T-helper 1 cell treated with Interleukin-12 subunit alpha and Interleukin-12 subunit beta and Interleukin-4 antibody, amounts not matched to agents 30 μg/mL and 1 μg/mL, for 36 hours (primary cell): ENCODE data around the gene NFKBIE.

Experiments used
- H3K27ac Mint-ChIP-seq: one replicate; pipeline ENCODE4 v1.8.0; 2021; ENCODE audit warnings: mild to moderate bottlenecking, mixed read lengths
- H3K27me3 Mint-ChIP-seq: one replicate; pipeline ENCODE4 v1.8.0; 2021; ENCODE audit warnings: low read depth, mixed read lengths
- H3K36me3 Mint-ChIP-seq: one replicate; pipeline ENCODE4 v1.8.0; 2021; ENCODE audit warnings: low read depth, mixed read lengths
- H3K4me1 Mint-ChIP-seq: one replicate; pipeline ENCODE4 v1.8.0; 2021; ENCODE audit warnings: low read depth, mixed read lengths
- H3K4me3 Mint-ChIP-seq: one replicate; pipeline ENCODE4 v1.8.0; 2021; ENCODE audit warnings: mild to moderate bottlenecking, moderate library complexity, mixed read lengths
- H3K9me3 Mint-ChIP-seq: one replicate; pipeline ENCODE4 v1.8.0; 2021; ENCODE audit warnings: mixed read lengths

The NFKBIE gene

DNA sequence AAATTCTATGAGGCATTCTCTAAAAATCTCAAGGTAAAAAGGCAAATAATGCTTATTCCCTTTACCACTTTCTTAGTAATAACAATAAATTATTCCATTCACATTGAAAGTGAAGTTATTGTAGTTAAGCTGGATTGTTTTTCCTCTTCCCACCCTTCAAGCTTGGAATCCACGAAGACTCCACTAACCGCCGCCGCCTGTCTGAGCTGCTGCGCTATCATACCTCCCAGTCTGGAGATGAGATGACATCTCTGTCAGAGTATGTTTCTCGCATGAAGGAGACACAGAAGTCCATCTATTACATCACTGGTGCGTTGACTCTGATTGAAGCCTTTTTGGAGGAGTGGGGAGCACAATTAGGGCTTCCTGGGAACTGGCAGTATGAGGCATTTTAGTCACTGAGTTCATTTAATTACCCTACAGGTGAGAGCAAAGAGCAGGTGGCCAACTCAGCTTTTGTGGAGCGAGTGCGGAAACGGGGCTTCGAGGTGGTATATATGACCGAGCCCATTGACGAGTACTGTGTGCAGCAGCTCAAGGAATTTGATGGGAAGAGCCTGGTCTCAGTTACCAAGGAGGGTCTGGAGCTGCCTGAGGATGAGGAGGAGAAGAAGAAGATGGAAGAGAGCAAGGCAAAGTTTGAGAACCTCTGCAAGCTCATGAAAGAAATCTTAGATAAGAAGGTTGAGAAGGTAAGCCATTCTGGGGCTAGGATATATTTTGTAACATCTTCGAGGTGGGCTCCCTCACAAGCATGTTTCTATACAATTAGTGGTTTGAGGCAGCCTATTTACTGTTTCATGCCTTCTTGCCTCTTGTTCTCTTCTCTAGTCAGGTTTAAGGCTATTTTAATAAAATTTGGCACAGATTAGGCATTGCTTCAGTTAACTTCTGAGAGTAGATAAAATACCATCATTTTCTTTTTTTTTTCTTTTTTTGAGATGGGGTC lies 13.5 kb downstream of the NFKBIE start:
- no peaks in the 10 kb centered on the region for H3K9me3 Mint-ChIP-seq
- peak overlapping the region; percentile 16 for H3K4me3 Mint-ChIP-seq
- no peaks in the 10 kb centered on the region for H3K27me3 Mint-ChIP-seq
- peaks cover 52% of the 10 kb centered on the region for H3K4me1 Mint-ChIP-seq
- H3K36me3 Mint-ChIP-seq = peaks cover 81% of the 10 kb centered on the region
- no peak overlapping the region for H3K27ac Mint-ChIP-seq

DNA sequence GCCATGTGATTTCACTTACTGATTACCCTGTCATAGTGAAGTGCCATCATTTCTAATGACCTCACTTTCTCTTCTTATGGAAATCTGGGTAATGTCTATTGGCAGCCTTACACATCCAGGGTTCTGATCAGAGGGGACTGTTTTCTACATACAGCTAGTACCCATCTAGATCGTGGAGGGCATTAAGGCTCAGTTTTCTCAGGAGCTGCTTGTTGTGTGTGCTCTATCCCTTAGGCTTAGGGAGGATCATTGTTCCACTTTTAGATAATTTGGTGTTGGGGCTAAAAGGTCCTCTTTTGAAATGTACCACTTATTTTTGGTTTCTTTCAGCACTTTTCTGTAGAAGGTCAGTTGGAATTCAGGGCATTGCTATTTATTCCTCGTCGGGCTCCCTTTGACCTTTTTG lies 14.6 kb downstream of the NFKBIE start:
- Mint-ChIP-seq H3K9me3 (no peaks in the 10 kb centered on the region), H3K4me3 (no peak overlapping the region), H3K27me3 (no peaks in the 10 kb centered on the region), H3K4me1 (peaks cover 43% of the 10 kb centered on the region), H3K36me3 (peaks cover 75% of the 10 kb centered on the region), H3K27ac (no peak overlapping the region)

DNA sequence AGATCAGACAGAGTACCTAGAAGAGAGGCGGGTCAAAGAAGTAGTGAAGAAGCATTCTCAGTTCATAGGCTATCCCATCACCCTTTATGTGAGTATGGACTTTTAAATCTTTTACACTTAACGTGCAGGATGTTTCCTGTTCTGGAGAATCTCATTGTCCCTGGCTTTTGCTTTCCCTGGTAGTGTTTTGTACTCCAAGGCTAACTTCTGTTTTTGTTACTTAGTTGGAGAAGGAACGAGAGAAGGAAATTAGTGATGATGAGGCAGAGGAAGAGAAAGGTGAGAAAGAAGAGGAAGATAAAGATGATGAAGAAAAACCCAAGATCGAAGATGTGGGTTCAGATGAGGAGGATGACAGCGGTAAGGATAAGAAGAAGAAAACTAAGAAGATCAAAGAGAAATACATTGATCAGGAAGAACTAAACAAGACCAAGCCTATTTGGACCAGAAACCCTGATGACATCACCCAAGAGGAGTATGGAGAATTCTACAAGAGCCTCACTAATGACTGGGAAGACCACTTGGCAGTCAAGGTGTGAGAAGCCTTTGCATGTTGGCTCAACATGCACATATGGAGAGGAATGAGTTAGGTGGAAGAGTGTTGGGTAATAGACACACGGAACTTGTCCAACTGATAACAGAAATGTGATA lies 15.2 kb downstream of the NFKBIE start:
- H3K4me1 Mint-ChIP-seq = peaks cover 44% of the 10 kb centered on the region

DNA sequence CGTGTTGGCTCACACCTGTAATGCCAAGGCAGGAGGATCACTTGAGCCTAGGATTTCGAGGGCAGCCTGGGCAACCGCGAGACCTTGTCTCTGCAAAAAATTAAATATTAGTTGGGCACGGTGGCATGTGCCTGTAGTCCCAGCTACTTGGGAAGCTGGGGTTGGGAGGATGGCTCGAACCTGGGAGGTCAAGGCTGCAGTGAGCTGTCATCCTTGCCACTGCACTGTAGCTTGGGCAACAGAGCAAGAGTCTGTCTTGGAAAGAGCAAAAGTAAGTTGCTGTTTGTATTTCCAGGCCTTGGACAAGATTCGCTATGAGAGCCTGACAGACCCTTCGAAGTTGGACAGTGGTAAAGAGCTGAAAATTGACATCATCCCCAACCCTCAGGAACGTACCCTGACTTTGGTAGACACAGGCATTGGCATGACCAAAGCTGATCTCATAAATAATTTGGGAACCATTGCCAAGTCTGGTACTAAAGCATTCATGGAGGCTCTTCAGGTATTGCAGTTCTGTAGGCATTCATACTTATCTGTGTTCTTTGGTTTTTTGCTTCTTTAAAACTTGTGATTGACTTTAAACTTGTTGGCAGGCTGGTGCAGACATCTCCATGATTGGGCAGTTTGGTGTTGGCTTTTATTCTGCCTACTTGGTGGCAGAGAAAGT lies 16.1 kb downstream of the NFKBIE start:
- peaks cover 63% of the 10 kb centered on the region for H3K36me3 Mint-ChIP-seq
- H3K9me3 Mint-ChIP-seq = no peaks in the 10 kb centered on the region
- H3K27me3 Mint-ChIP-seq = no peaks in the 10 kb centered on the region
- peaks cover 41% of the 10 kb centered on the region for H3K4me1 Mint-ChIP-seq
- H3K4me3 Mint-ChIP-seq = peak overlapping the region; percentile 96
- H3K27ac Mint-ChIP-seq = peak overlapping the region; percentile 98

More for the DNA sequence above, 15.2 kb downstream of the NFKBIE start:
- peak overlapping the region; percentile 17 for H3K4me3 Mint-ChIP-seq
- H3K36me3 Mint-ChIP-seq = peaks cover 70% of the 10 kb centered on the region
- H3K27ac Mint-ChIP-seq = peak overlapping the region; percentile 17
- no peaks in the 10 kb centered on the region for H3K27me3 Mint-ChIP-seq
- no peaks in the 10 kb centered on the region for H3K9me3 Mint-ChIP-seq

DNA sequence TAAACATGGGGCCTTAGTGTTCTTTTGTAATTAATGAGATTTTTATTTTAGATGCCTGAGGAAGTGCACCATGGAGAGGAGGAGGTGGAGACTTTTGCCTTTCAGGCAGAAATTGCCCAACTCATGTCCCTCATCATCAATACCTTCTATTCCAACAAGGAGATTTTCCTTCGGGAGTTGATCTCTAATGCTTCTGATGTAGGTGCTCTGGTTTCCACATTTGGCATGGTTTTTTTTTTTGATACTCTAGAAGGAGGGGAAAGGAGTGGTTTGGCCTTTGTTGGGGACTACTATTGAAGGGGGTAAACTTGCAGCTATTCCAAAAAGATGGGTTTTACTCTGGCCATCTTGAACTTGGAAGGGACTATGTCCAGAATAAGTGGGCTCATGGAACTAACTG lies 16.8 kb downstream of the NFKBIE start:
- H3K9me3 Mint-ChIP-seq = no peaks in the 10 kb centered on the region
- peaks cover 38% of the 10 kb centered on the region for H3K4me1 Mint-ChIP-seq
- H3K27ac Mint-ChIP-seq = peak overlapping the region; percentile 98
- no peaks in the 10 kb centered on the region for H3K27me3 Mint-ChIP-seq
- H3K4me3 Mint-ChIP-seq = peak overlapping the region; percentile 96
- peaks cover 58% of the 10 kb centered on the region for H3K36me3 Mint-ChIP-seq

DNA sequence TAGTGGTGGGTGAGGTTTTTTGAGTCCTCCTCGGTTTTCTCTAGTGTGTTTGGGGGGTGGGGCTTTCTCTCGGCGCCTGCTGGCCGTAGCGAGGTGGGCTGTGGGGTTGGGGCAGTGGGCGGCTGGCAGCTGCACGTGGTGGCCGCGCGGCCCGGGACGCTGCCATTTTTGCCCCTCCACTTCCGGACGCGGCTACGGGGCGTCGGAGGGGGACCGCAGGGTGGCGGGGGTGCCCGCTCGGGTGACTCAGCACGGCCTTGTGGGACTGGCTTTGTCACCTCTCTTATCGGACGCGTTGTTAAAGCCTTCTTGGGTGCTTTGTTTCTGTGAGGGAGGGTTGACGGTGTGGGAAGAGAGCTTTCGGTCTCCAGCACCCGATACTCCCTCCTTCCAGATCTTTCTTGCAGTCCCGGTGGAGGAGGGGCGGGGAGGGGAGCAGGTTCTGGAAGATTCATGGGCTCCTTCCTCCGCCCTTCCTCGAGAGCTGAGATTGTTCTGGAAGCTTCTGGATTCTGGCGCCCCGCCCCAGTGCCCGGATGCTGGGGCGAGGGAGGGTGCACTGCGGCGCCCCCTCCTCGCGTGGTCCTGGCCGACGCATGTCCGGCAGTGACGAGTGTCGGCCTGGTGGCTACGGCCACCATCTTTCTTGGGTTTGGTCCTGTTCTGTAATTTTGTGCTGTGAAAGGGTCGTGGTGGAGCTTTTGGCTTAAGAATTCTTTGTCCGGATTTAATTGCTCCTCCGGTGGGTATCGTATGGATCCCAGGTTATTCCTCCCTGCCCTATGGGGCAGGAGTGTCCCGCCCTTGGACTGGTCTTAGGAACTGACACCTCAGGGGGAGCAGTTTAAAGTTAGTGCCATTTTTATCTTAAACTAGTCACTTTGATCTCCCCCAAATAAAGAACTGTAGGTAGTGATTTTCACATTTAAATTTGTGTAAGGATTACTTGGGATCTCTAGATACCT lies 17.7 kb downstream of the NFKBIE start:
- peaks cover 29% of the 10 kb centered on the region for H3K4me1 Mint-ChIP-seq
- peak overlapping the region; percentile 98 for H3K27ac Mint-ChIP-seq
- no peaks in the 10 kb centered on the region for H3K27me3 Mint-ChIP-seq
- H3K9me3 Mint-ChIP-seq = no peaks in the 10 kb centered on the region
- H3K4me3 Mint-ChIP-seq = peak overlapping the region; percentile 96
- H3K36me3 Mint-ChIP-seq = peaks cover 49% of the 10 kb centered on the region

DNA sequence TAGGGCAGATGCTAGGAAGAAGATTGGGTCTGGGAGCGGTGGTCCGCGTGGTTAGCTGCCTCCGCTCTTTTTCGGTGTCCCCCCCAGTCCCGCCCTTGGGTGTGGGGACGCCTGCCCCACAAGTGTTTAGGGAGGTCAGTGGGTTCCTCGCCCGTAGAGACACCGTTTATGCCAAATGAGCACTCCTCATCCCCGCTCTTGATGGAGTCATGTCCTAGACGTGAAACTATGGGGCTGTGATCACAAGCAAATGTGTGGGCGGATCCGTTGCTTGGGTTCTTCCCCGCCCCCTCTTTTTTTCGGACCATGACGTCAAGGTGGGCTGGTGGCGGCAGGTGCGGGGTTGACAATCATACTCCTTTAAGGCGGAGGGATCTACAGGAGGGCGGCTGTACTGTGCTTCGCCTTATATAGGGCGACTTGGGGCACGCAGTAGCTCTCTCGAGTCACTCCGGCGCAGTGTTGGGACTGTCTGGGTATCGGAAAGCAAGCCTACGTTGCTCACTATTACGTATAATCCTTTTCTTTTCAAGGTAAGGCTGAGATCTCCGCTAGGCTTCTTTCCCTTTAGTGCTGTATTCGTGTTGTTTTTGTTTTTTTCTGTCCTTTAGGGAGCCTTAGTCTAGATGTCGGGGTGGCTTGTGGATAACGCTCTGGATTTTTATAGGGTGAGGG lies 18.6 kb downstream of the NFKBIE start, which contains the start of gene HSP90AB1:
TSS of gene HSP90AB1 (plus strand) at position 439 of the 675 bp plus-strand sequence. CDS start 1,529 bp downstream, outside the sequence.
- peaks cover 44% of the 10 kb centered on the region for H3K36me3 Mint-ChIP-seq
- no peaks in the 10 kb centered on the region for H3K27me3 Mint-ChIP-seq

DNA sequence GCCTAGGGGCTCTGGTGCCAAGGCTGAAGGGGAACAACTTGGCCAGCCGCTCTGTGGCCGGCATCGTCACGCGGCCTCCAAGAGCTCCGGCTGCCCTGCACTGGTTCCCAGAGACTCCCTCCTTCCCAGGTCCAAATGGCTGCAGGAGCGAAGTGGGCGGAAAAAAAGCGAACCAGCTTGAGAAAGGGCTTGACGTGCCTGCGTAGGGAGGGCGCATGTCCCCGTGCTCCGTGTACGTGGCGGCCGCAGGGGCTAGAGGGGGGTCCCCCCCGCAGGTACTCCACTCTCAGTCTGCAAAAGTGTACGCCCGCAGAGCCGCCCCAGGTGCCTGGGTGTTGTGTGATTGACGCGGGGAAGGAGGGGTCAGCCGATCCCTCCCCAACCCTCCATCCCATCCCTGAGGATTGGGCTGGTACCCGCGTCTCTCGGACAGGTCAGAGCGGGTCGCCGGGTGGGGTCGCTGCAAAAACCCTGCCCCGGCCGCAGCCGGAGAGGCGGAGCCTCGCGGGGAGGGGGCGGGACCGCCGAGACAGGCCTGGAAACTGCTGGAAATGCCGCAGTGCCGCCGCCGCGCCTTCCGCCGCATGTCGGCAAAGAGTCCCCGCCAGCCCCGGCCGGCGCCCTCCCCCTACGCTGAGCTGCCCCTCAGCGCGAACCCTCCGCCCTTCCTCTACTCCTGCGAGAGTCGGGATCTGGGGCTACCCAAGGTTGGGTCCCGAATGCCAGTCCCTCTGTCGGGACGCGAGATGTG lies 19.3 kb downstream of the NFKBIE start:
- H3K9me3 Mint-ChIP-seq = no peaks in the 10 kb centered on the region
- peak overlapping the region; percentile 98 for H3K27ac Mint-ChIP-seq
- H3K4me3 Mint-ChIP-seq = peak overlapping the region; percentile 96
- peaks cover 25% of the 10 kb centered on the region for H3K4me1 Mint-ChIP-seq
- H3K27me3 Mint-ChIP-seq = no peaks in the 10 kb centered on the region
- H3K36me3 Mint-ChIP-seq = peaks cover 37% of the 10 kb centered on the region

More for the DNA sequence above, 18.6 kb downstream of the NFKBIE start, which contains the start of gene HSP90AB1:
- Mint-ChIP-seq H3K9me3 (no peaks in the 10 kb centered on the region), H3K27ac (peak within 1 kb of the TSS; percentile 98), H3K4me1 (peaks cover 28% of the 10 kb centered on the region), H3K4me3 (peak within 1 kb of the TSS; percentile 96)

DNA sequence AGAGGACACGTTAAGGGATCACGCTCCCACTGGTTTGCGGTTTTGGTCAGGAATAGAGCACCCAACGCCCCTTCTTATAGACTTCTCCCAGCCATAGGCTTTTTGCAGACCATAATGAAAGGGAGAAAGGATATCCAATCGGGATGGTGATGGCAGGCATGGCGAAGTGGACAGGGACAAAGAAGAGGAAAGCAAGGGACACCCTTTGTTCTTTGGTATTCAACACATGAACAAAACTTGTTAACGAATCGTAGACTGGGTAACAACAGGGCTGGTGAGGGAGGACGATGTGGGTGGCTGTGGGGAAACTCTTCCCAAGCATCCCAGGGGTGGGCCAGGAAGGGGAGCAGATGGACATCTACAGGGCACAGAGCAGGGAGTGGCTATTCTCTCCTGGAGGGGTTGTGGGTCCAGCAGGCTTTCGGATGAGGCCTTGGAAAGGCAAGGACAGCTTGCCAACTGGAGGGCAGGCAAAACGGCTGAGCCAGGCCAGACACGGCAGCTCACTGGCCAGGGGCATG lies 19.9 kb downstream of the NFKBIE start:
- no peaks in the 10 kb centered on the region for H3K9me3 Mint-ChIP-seq
- H3K27me3 Mint-ChIP-seq = no peaks in the 10 kb centered on the region
- H3K4me3 Mint-ChIP-seq = peak overlapping the region; percentile 96
- peak overlapping the region; percentile 98 for H3K27ac Mint-ChIP-seq
- H3K36me3 Mint-ChIP-seq = peaks cover 31% of the 10 kb centered on the region
- peaks cover 25% of the 10 kb centered on the region for H3K4me1 Mint-ChIP-seq

DNA sequence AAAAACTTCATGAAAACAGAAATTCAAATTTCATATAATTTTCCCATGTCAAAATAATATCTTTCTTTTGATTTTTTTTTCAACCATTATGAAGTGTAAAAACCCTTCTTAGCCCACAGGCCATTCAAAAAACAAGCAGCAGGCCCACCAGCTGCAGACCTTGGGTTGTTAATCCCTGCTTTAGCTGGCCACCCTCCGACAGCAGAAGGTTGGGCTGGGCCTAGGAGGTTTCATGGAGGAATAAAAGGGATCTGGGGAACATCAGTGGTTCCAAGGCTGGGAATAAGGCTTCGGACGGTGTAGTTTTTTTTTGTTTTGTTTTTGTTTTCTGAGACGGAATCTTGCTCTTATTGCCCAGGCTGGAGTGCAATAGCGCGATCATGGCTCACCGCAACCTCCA lies 22.0 kb downstream of the NFKBIE start:
- no peaks in the 10 kb centered on the region for H3K27me3 Mint-ChIP-seq
- H3K4me1 Mint-ChIP-seq = peaks cover 12% of the 10 kb centered on the region
- no peak overlapping the region for H3K27ac Mint-ChIP-seq
- no peaks in the 10 kb centered on the region for H3K9me3 Mint-ChIP-seq
- H3K36me3 Mint-ChIP-seq = peaks cover 12% of the 10 kb centered on the region
- no peak overlapping the region for H3K4me3 Mint-ChIP-seq

DNA sequence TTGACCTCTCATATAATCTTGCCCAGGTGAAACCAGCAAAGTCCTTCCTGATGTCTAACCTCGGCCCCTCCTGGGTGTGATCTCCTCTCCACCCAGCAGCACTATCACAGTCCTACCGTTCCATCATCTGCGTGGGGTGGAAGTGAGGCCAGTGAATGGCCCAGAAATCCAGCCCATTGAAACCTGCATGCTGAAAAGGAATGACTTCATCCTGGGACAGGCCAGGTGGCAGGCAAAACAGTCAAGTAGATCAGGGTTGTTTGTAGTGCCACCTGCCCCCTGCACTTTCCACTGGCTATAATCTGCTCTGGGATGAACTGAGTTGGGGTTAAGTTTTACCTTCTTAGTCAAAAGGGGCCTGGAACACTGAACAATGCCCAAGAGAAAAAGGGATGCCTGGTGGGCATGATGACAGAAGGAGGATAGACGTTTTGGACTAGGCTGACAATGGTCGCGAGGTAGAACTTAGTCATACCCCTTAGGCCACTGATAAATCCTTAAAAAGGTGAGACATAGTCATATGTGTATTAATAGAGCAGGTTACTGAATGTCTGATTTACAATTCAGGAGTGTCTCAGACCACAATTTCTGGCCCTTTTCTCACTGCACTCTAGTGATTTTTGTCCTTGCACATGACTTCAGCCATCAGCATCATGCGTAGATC lies 26.5 kb downstream of the NFKBIE start:
- H3K27me3 Mint-ChIP-seq = no peaks in the 10 kb centered on the region
- no peaks in the 10 kb centered on the region for H3K36me3 Mint-ChIP-seq
- H3K4me3 Mint-ChIP-seq = peak overlapping the region; percentile 89
- H3K9me3 Mint-ChIP-seq = no peaks in the 10 kb centered on the region
- peaks cover 12% of the 10 kb centered on the region for H3K4me1 Mint-ChIP-seq
- H3K27ac Mint-ChIP-seq = peak overlapping the region; percentile 73

DNA sequence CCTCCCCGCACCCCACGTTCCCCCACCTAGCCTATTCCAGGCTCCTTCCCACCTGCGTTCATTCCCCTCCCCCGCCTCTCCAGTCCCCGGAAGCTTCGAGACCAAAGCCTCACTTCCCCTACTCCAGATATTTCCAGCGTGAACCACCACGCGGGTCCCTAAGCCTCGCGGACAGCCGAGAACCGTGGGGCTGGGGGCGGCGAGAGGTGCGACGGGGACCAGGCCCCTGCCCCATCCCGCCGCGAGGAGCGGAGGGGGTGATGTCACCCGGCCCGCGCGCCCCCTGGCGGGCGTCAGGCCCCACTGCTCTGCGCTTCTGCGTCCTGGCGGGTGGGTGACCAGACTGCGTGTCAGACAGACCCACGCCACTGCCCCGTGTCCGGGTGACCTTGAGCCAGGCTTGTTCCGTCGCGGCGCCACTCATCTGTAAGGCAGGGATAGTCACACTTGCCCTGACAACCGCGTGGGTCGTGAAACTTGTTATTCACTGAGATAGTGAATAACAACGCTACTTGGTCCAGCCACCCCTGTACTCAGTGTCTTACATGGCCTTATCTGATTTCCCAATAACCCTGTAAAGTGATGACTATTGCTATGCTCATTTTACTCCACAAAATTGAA lies 27.4 kb downstream of the NFKBIE start:
- Mint-ChIP-seq H3K4me3 (peak overlapping the region; percentile 89), H3K27me3 (no peaks in the 10 kb centered on the region), H3K27ac (peak overlapping the region; percentile 95), H3K36me3 (peaks cover 1% of the 10 kb centered on the region), H3K9me3 (no peaks in the 10 kb centered on the region), H3K4me1 (peaks cover 18% of the 10 kb centered on the region)
